ENCODE results near the gene ZC3H14.

Gene ZC3H14

GRCh38 chr14:88612981-88613380 lies 50.1 kb downstream of the ZC3H14 start:
- no peak for DNase-seq

- DNase-seq, result no peak
Observed at GRCh38 chr14:88613552-88614010, 50.7 kb downstream of the ZC3H14 start.

GRCh38 chr14:88614218-88614907 lies 51.5 kb downstream of the ZC3H14 start:
- DNase-seq, result no peak

- no peak for DNase-seq
Observed at GRCh38 chr14:88616697-88617096, 53.9 kb downstream of the ZC3H14 start.

- DNase-seq, result no peak
Observed at GRCh38 chr14:88617479-88617878, 54.6 kb downstream of the ZC3H14 start.

- no peak for DNase-seq
Observed at GRCh38 chr14:88618476-88618875, 55.6 kb downstream of the ZC3H14 start.

GRCh38 chr14:88621100-88621499 lies 58.3 kb downstream of the ZC3H14 start:
- DNase-seq, result no peak

GRCh38 chr14:88625671-88626070 lies 62.8 kb downstream of the ZC3H14 start:
- DNase-seq, result no peak

GRCh38 chr14:88628033-88628432 lies 65.2 kb downstream of the ZC3H14 start:
- no peak for DNase-seq

- DNase-seq, result no peak
Observed at GRCh38 chr14:88628462-88628861, 65.6 kb downstream of the ZC3H14 start.

GRCh38 chr14:88630565-88630964 lies 67.7 kb downstream of the ZC3H14 start:
- DNase-seq, result no peak

GRCh38 chr14:88631091-88631490 lies 68.3 kb downstream of the ZC3H14 start:
- no peak for DNase-seq

GRCh38 chr14:88632512-88632911 lies 69.7 kb downstream of the ZC3H14 start:
- no peak for DNase-seq

GRCh38 chr14:88639221-88639620 lies 76.4 kb downstream of the ZC3H14 start:
- DNase-seq, result no peak

- no peak for DNase-seq
Observed at GRCh38 chr14:88660056-88660455, 97.2 kb downstream of the ZC3H14 start.

- DNase-seq, result peak; percentile 3
Observed at GRCh38 chr14:88667555-88668273, 104.9 kb downstream of the ZC3H14 start.

GRCh38 chr14:88668448-88669116 lies 105.7 kb downstream of the ZC3H14 start:
- no peak for DNase-seq

- DNase-seq, result no peak
Observed at GRCh38 chr14:88669346-88669745, 106.5 kb downstream of the ZC3H14 start.
